Muscle of arm (tissue), 12 donors: ENCODE data around the gene FAM72D. TPM values are rescaled to one million over a fixed set of nuclear protein-coding genes. Genes with fewer than 3 reads are reported as not detected.
"Not testable (repeated sequence)": the region's sequence is repeated elsewhere in the genome, so short reads cannot be mapped to it uniquely, and the experiment has no call there.

ENCODE experiments used
- DNase-seq: peaks from one replicate; pipeline ENCODE4 v3.0.0-alpha.2; 2013
- polyA plus RNA-seq, 12 donors: library from polyadenylated mRNA; unstranded; fragments of 120-200 nt; gene quantifications; one replicate each; pipeline ENCODE4 v1.2.1, GENCODE V29; 2013; ENCODE audit not compliant: insufficient read length in 12 of 12

Gene FAM72D
- polyA plus RNA-seq, 12 donors, result 0.39 to 3.4 (median 1.3) TPM; not detected in 2

DNA sequence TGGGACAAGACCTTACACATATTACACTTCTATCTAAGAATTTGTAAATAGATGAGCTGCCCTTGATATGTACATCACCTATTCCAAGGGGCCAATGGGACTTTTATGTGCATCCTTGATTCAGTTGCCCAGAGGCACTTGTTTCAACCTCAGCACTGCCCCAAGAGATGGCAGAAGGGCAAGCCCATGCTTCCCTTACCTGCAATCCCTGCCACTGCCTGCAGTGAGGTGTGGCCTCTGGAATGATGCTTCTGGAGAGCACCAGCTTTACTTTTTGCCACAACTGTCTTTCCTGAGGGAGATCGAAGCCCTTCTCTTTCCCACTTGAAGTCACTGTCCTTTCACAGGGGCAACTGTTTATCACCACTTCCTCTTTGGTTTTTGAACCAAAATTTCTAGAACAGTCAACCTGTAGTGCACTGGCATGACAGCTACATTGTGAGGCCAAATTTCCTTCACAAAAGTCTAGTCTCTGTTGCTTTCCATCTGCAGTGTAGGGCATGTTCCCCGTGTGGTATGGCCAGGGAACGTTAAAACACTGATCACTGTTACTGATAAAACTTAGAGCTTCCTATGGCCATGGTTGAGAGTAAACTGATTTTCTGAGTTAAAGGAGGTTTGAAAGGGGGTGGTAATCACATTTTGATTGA, 48.6 kb downstream of the FAM72D start:
- not testable (repeated sequence) for DNase-seq

DNA sequence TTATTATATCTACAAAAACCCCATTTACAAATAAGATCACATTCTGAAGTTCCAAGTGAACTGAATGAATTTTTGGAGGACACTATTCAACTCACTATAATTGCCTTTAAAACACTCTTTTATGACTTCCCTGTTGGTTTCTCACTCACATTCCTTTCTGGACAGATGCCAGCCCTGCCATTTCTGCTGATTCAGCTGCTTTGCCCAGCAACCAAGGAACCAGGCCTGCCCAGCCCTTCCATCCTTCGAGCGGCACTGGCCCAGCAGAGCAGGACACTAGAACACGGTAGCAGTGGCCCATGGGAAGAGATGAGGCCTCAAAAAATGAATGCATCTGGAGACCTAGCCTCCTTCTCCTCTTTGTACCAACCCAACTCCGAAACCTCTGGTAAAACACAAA, 50.5 kb downstream of the FAM72D start:
- not testable (repeated sequence) for DNase-seq

- DNase-seq, result not testable (repeated sequence)
Measured at GRCh38 chr1:145147172-145147571, 51.4 kb downstream of the FAM72D start.

DNA sequence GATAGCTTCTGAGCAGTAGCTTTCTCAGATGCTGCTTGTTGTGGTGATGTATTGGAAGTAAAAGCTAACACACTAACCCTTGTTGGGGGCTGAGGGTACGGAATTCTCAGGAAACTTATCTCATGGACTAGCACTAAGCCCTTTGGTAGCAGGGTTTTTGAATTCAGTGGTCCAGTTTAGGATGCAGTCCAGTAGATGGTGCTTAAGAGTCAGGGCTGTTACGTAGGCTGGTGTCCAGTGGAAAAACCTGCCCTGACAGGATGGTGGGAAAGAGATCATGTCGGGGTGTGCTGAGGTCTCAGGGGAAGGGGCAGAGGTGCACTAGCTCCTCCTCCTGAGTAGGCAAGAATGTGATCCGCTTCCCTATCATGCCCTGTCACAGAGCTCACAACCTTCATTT, 59.6 kb downstream of the FAM72D start:
- not testable (repeated sequence) for DNase-seq

DNA sequence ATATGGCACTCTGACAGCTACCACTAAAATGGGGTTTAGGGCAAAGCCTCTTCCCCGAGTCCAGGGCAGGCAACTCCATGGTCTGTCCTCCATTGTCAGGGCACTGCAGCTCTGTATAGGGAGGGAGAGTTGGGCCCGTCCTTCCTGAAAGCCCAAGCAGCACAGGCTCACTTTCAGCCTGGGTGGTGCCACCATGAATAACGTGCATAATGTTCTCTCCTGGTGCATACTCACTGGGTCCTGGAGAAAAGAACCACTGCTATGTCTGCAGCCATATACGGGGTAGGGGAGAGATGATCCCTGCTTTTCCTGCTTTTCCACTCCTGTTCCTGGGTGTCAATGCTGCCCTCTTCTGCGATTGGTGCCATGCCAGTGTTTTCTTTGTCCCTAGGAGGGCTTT, 60.1 kb downstream of the FAM72D start:
- DNase-seq, result not testable (repeated sequence)

GRCh38 chr1:145156891-145157610, 61.3 kb downstream of the FAM72D start:
- peak; percentile 58 for DNase-seq

- not testable (repeated sequence) for DNase-seq
Measured at GRCh38 chr1:145157715-145158114, 61.9 kb downstream of the FAM72D start.

DNA sequence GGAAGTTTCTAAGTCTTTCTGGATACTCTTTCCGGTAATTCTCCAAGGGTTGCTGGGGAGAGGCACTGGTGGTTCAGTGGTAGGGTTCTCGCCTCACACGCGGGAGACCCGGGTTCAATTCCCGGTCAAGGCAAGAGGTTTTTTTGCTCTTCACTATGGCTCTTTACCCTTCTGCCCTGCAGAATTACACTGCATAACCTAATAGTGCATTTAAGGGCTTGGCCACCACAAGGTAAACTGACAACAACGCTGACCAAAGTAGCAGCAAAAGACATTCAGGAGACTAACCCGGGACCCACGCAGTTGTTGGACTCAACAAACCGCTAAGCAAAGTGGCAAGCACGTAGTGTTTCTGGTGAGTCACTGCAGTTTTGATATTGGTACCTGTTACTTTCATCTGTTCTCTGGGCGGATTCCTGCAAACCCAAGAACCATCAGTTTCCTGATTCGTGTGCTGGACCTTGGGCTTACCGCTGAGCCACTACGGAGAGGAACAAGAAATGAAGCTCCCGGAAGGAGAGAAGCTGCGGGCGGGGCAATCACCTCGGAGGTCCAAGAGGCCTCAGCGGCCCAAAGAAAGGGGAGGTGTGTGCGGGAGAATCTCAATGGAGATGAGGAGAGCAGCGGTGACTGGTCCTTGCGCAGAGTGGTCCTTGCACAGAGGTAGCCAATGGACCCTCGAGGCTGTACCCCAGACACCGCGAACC, 65.4 kb downstream of the FAM72D start:
- DNase-seq, result not testable (repeated sequence)

Other genes starting within 250 kb of the FAM72D start
- gene SRGAP2B, start 646 bp upstream of the FAM72D start, polyA plus RNA-seq, result 10 to 100 TPM in 11 of 12 donors, not detected in 1; 23.8 to 71.6 (median 34.2) TPM
- gene PPIAL4D, start 146.2 kb downstream of the FAM72D start, polyA plus RNA-seq, result under 1 TPM in 2 of 12 donors, not detected in 10; 0.35 to 0.74 TPM